ENCODE measurements around the gene UNKL. TPM values are rescaled to one million over a fixed set of nuclear protein-coding genes. Genes with fewer than 3 reads are reported as not detected.

UNKL gene
- total RNA-seq, 1 donor from 2014 or later = 144 TPM

- Histone ChIP-seq H3K27me3 (no peaks in the 10 kb centered on the region), H3K9me3 (no peaks in the 10 kb centered on the region), H3K4me3 (no peak overlapping the region), H3K27ac (no peak overlapping the region), H3K36me3 (peaks cover 70 to 75% of the 10 kb centered on the region in 2 donors), H3K4me1 (no peaks in the 10 kb centered on the region)
- DNase-seq (ENCODE audit: low spot score in 2 of 2) = no peak
- intact Hi-C loops (cut with DNase I) = no loop called here
- no peak for TF ChIP-seq CTCF (IDR thresholded peaks at IDR 0.05)
Measured at GRCh38 chr16:1394367-1394951, 20.0 kb downstream of the UNKL start.

GRCh38 chr16:1393613-1394176 is 20.8 kb downstream of the UNKL start:
- no peak for TF ChIP-seq CTCF (IDR thresholded peaks at IDR 0.05)
- H3K4me3 ChIP-seq = no peak overlapping the region
- no peaks in the 10 kb centered on the region for H3K27me3 ChIP-seq
- intact Hi-C loops (cut with DNase I) = no loop called here
- H3K9me3 ChIP-seq = no peaks in the 10 kb centered on the region
- peaks cover 70 to 72% of the 10 kb centered on the region in 2 donors for H3K36me3 ChIP-seq
- DNase-seq (ENCODE audit: low spot score in 2 of 2) = no peak
- H3K4me1 ChIP-seq = no peaks in the 10 kb centered on the region
- no peak overlapping the region for H3K27ac ChIP-seq

- intact Hi-C loops (cut with DNase I) = no loop called here
- Histone ChIP-seq H3K36me3 (peaks cover 67 to 71% of the 10 kb centered on the region in 2 donors), H3K9me3 (no peaks in the 10 kb centered on the region), H3K4me3 (no peak overlapping the region), H3K4me1 (no peaks in the 10 kb centered on the region), H3K27me3 (no peaks in the 10 kb centered on the region), H3K27ac (no peak overlapping the region)
- no peak for DNase-seq (ENCODE audit: low spot score in 2 of 2)
- no peak for TF ChIP-seq CTCF (IDR thresholded peaks at IDR 0.05)
Measured at GRCh38 chr16:1392826-1393225, 21.7 kb downstream of the UNKL start.

- Histone ChIP-seq H3K4me3 (no peak overlapping the region), H3K27me3 (no peaks in the 10 kb centered on the region), H3K36me3 (peaks cover 54 to 63% of the 10 kb centered on the region in 2 donors), H3K9me3 (no peaks in the 10 kb centered on the region), H3K27ac (no peak overlapping the region), H3K4me1 (no peaks in the 10 kb centered on the region)
- intact Hi-C loops (cut with DNase I) = no loop called here
- DNase-seq (ENCODE audit: low spot score in 2 of 2) = no peak
- no peak for TF ChIP-seq CTCF (IDR thresholded peaks at IDR 0.05)
Measured at GRCh38 chr16:1390239-1390779, 24.2 kb downstream of the UNKL start.

GRCh38 chr16:1389762-1390161 is 24.7 kb downstream of the UNKL start:
- no peaks in the 10 kb centered on the region for H3K4me1 ChIP-seq
- H3K27me3 ChIP-seq = no peaks in the 10 kb centered on the region
- no peak for TF ChIP-seq CTCF (IDR thresholded peaks at IDR 0.05)
- H3K27ac ChIP-seq = no peak overlapping the region
- no peak overlapping the region for H3K4me3 ChIP-seq
- H3K36me3 ChIP-seq = peaks cover 56 to 67% of the 10 kb centered on the region in 2 donors
- DNase-seq (ENCODE audit: low spot score in 2 of 2) = no peak
- intact Hi-C loops (cut with DNase I) = no loop called here
- H3K9me3 ChIP-seq = no peaks in the 10 kb centered on the region

Data from ascending aorta (tissue), 2 donors.